ENCODE results near the gene SKP2.

Gene SKP2

GRCh38 chr5:36153726-36154125 lies 1.8 kb downstream of the SKP2 start:
- Histone ChIP-seq H3K9ac (no peak overlapping the region), H2AFZ (ENCODE audit: low read depth) (no peak overlapping the region), H3K79me2 (ENCODE audit: insufficient read depth, low read depth) (peaks cover 81% of the 10 kb centered on the region), H3K4me2 (peak overlapping the region; percentile 78), H3K4me1 (ENCODE audit: low read depth, poor library complexity, severe bottlenecking) (peaks cover 71% of the 10 kb centered on the region), H3K36me3 (ENCODE audit: insufficient read depth) (peaks cover 4% of the 10 kb centered on the region; the same call in 1 of the 2 replicates), H4K20me1 (ENCODE audit: insufficient read depth) (no peaks in the 10 kb centered on the region), H3K4me3 (IDR thresholded peaks at IDR 0.05; ENCODE audit: insufficient read depth, low read depth, low read length) (no peak overlapping the region), H3K27ac (no peak overlapping the region), H3K27me3 (ENCODE audit: insufficient read depth, low read depth) (no peaks in the 10 kb centered on the region)
- no peak for TF ChIP-seq CTCF (conservative IDR thresholded peaks at IDR 0.05; ENCODE audit: low read depth, low read length)

GRCh38 chr5:36155291-36155690 lies 3.4 kb downstream of the SKP2 start:
- no peaks in the 10 kb centered on the region for H3K27me3 ChIP-seq (ENCODE audit: insufficient read depth, low read depth)
- peaks cover 81% of the 10 kb centered on the region for H3K79me2 ChIP-seq (ENCODE audit: insufficient read depth, low read depth)
- H3K9ac ChIP-seq = no peak overlapping the region
- H2AFZ ChIP-seq (ENCODE audit: low read depth) = no peak overlapping the region
- TF ChIP-seq CTCF (conservative IDR thresholded peaks at IDR 0.05; ENCODE audit: low read depth, low read length) = no peak
- peaks cover 78% of the 10 kb centered on the region for H3K4me1 ChIP-seq (ENCODE audit: low read depth, poor library complexity, severe bottlenecking)
- no peak overlapping the region for H3K4me3 ChIP-seq (IDR thresholded peaks at IDR 0.05; ENCODE audit: insufficient read depth, low read depth, low read length)
- H3K27ac ChIP-seq = no peak overlapping the region
- peak overlapping the region; percentile 49; the same call in 1 of the 2 replicates for H3K4me2 ChIP-seq
- H3K36me3 ChIP-seq (ENCODE audit: insufficient read depth) = peaks cover 4% of the 10 kb centered on the region; the same call in 1 of the 2 replicates
- H4K20me1 ChIP-seq (ENCODE audit: insufficient read depth) = no peaks in the 10 kb centered on the region

- H3K4me2 ChIP-seq = peak overlapping the region; percentile 49; the same call in 1 of the 2 replicates
- no peak for TF ChIP-seq CTCF (conservative IDR thresholded peaks at IDR 0.05; ENCODE audit: low read depth, low read length)
- no peak overlapping the region for H3K27ac ChIP-seq
- H3K4me1 ChIP-seq (ENCODE audit: low read depth, poor library complexity, severe bottlenecking) = peaks cover 82% of the 10 kb centered on the region
- H3K36me3 ChIP-seq (ENCODE audit: insufficient read depth) = peaks cover 4% of the 10 kb centered on the region; the same call in 1 of the 2 replicates
- H3K27me3 ChIP-seq (ENCODE audit: insufficient read depth, low read depth) = no peaks in the 10 kb centered on the region
- peaks cover 84% of the 10 kb centered on the region for H3K79me2 ChIP-seq (ENCODE audit: insufficient read depth, low read depth)
- no peak overlapping the region for H3K4me3 ChIP-seq (IDR thresholded peaks at IDR 0.05; ENCODE audit: insufficient read depth, low read depth, low read length)
- no peaks in the 10 kb centered on the region for H4K20me1 ChIP-seq (ENCODE audit: insufficient read depth)
- H3K9ac ChIP-seq = no peak overlapping the region
- no peak overlapping the region for H2AFZ ChIP-seq (ENCODE audit: low read depth)
Observed at GRCh38 chr5:36156121-36156601, 4.2 kb downstream of the SKP2 start.

GRCh38 chr5:36156619-36157018 lies 4.7 kb downstream of the SKP2 start:
- Histone ChIP-seq H3K36me3 (ENCODE audit: insufficient read depth) (peaks cover 4% of the 10 kb centered on the region; the same call in 1 of the 2 replicates), H2AFZ (ENCODE audit: low read depth) (no peak overlapping the region), H4K20me1 (ENCODE audit: insufficient read depth) (no peaks in the 10 kb centered on the region), H3K4me1 (ENCODE audit: low read depth, poor library complexity, severe bottlenecking) (peaks cover 87% of the 10 kb centered on the region), H3K79me2 (ENCODE audit: insufficient read depth, low read depth) (peaks cover 89% of the 10 kb centered on the region), H3K4me3 (IDR thresholded peaks at IDR 0.05; ENCODE audit: insufficient read depth, low read depth, low read length) (no peak overlapping the region), H3K9ac (no peak overlapping the region), H3K4me2 (peak overlapping the region; percentile 49; the same call in 1 of the 2 replicates), H3K27ac (no peak overlapping the region), H3K27me3 (ENCODE audit: insufficient read depth, low read depth) (no peaks in the 10 kb centered on the region)
- TF ChIP-seq CTCF (conservative IDR thresholded peaks at IDR 0.05; ENCODE audit: low read depth, low read length) = no peak

Measured in KMS-11 (cell line).